Aorta (tissue), 5 donors: ENCODE measurements around the gene HBEGF. TPM values are rescaled to one million over a fixed set of nuclear protein-coding genes. Genes with fewer than 3 reads are reported as not detected.

Source experiments
- ATAC-seq: fragments of 200-7000 bp; cut with Tn5 transposase; one replicate; pipeline ENCODE4 v1.9.1; 2022; ENCODE audit warnings: moderate library complexity; ENCODE audit not compliant: low FRiP score
- DNase-seq, 2 donors: peaks; one replicate each; pipeline ENCODE4 v3.0.0-alpha.2; 2020
- H3K27ac ChIP-seq, 2 donors: one replicate each; pipeline ENCODE4 v1.5.1; 2013; ENCODE audit warnings: low read length in 2 of 2, mild to moderate bottlenecking in 2 of 2, moderate library complexity in 2 of 2, control low read depth in 1 of 2, inconsistent platforms in 1 of 2, low read depth in 1 of 2
- H3K27me3 ChIP-seq, 2 donors: one replicate each; pipeline ENCODE4 v1.6.1; 2013; ENCODE audit warnings: control low read depth in 1 of 2, low read length in 1 of 2, mild to moderate bottlenecking in 1 of 2, moderate library complexity in 1 of 2; ENCODE audit not compliant: insufficient read depth in 2 of 2, control insufficient read depth in 1 of 2
- H3K36me3 ChIP-seq, 2 donors: one replicate each; pipeline ENCODE4 v1.6.1; 2013; ENCODE audit warnings: control low read depth in 1 of 2, low read length in 1 of 2, mild to moderate bottlenecking in 1 of 2; ENCODE audit not compliant: insufficient read depth in 2 of 2, control insufficient read depth in 1 of 2
- H3K4me1 ChIP-seq, 2 donors: one replicate each; pipeline ENCODE4 v1.6.1; 2013; ENCODE audit warnings: low read length in 2 of 2, control low read depth in 1 of 2, mild to moderate bottlenecking in 1 of 2, moderate library complexity in 1 of 2; ENCODE audit not compliant: insufficient read depth in 2 of 2, control insufficient read depth in 1 of 2
- H3K4me3 ChIP-seq, 2 donors: one replicate each; pipeline ENCODE4 v1.5.1; 2013; ENCODE audit warnings: low read length in 2 of 2, control low read depth in 1 of 2, mild to moderate bottlenecking in 1 of 2
- H3K9me3 ChIP-seq: one replicate; pipeline ENCODE4 v1.6.1; 2013; ENCODE audit warnings: mild to moderate bottlenecking, low read length; ENCODE audit not compliant: control insufficient read depth
- WGBS, 2 donors: extraction: QIAGEN DNeasy Blood & Tissue Kit; methylation state at CpG; one replicate each; pipeline ENCODE4 v1.1.7; 2013; 5-methylcytosine and 5-hydroxymethylcytosine counted together
- intact Hi-C, 2 donors: fragments of 100-400 bp; cut with DNase I; formaldehyde crosslinking; loops; one replicate each; pipeline versions ENCODE4 v1.14.2 to v1.15.0; 2022
- polyA plus RNA-seq, 2 donors: library from polyadenylated mRNA; stranded (reverse); fragments of 200-250 nt; gene quantifications; one replicate each; pipeline ENCODE4 v1.2.3, GENCODE V29; 2013
- total RNA-seq, 2 donors: library from RNA; stranded (reverse); fragmentation: NEBNext Ultra II Directional; extraction: Animal tissue kit (Norgen Biotek cat#: 25700); gene quantifications; one replicate each; pipeline ENCODE4 v1.2.1, GENCODE V29; 2021
- donor health status: healthy with polysubstance abuse.
- donor health status: Bipolar disorder and iron deficiency.
- donor health status: DM: no; HTN: no; CAD: no.
- donor health status: DM: no; HTN: no; CAD: no.
- donor health status: DM: yes; HTN: yes; CAD: no.

HBEGF gene
- total and polyA plus RNA-seq, 4 donors = 2.0 to 30.2 (median 8.4) TPM

- no peaks in the 10 kb centered on the region for H3K4me1 ChIP-seq
- no peaks in the 10 kb centered on the region for H3K27me3 ChIP-seq
- H3K27ac ChIP-seq = no peak overlapping the region
- no peaks in the 10 kb centered on the region for H3K36me3 ChIP-seq
- H3K4me3 ChIP-seq = no peak overlapping the region
- intact Hi-C loops = no loop called here
- ATAC-seq = no peak
- DNase-seq = no peak
- 57 to 64% methylated on average over 20 of the region's 20 CpGs for WGBS, 2 donors
- H3K9me3 ChIP-seq = no peaks in the 10 kb centered on the region
Observed at GRCh38 chr5:140363631-140364471, 17.4 kb upstream of the HBEGF start.

- WGBS, 2 donors = 15% methylated on average over 28 to 29 of the region's 29 CpGs
- peak; percentile 76 to 94 for DNase-seq
- no peaks in the 10 kb centered on the region for H3K4me1 ChIP-seq
- ATAC-seq = peak; percentile 74
- H3K9me3 ChIP-seq = no peaks in the 10 kb centered on the region
- intact Hi-C loops = no loop called here
- H3K36me3 ChIP-seq = no peaks in the 10 kb centered on the region
- H3K4me3 ChIP-seq = no peak overlapping the region
- no peak overlapping the region for H3K27ac ChIP-seq
- no peaks in the 10 kb centered on the region for H3K27me3 ChIP-seq
Observed at GRCh38 chr5:140362875-140363630, 16.6 kb upstream of the HBEGF start.

DNA sequence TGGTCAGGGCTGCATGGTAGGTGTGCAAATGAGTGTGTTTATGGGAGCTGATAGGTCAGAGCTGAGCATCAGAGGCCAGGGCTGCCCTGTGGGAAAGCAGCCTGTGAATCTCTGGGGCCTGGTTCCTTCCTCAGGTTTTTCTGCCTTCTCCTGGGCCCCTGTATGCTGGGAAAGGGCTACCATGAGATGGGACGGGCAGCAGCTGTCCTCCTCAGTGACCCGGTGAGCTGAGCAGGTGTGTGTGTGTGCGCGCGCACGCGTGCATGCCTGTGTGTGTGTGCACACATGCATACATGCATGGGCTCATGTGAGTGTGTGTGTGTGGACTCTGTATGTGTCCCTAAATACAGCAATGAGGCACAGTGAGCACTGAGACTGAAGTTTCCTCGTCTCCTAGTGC lies 15.9 kb upstream of the HBEGF start:
- no peak overlapping the region for H3K27ac ChIP-seq
- no peak overlapping the region for H3K4me3 ChIP-seq
- intact Hi-C loops = no loop called here
- DNase-seq (no peak), ATAC-seq (no peak)
- H3K9me3 ChIP-seq = no peaks in the 10 kb centered on the region
- no peaks in the 10 kb centered on the region for H3K36me3 ChIP-seq
- H3K4me1 ChIP-seq = no peaks in the 10 kb centered on the region
- H3K27me3 ChIP-seq = no peaks in the 10 kb centered on the region
- WGBS, 2 donors = 89 to 93% methylated on average over 8 of the region's 8 CpGs

DNA sequence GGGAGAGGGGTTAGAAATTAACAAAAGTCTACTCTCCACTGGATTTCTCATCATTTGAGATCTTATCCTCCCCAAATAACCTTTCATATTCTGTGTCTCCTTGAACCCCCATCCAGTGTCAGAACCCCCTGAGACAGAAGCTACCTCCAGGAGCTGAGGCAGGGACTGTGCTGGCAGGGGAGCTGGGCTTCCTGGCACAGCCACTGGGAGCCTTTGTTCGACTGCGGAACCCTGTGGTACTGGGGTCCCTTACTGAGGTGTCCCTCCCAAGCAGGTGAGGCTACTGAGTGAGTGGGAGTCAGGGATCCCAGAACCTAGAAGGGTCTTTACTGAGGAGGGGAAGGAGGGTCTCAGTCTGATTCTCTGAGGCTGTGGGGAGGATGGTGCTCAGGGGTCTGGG lies 15.5 kb upstream of the HBEGF start:
- intact Hi-C loops = no loop called here
- no peaks in the 10 kb centered on the region for H3K9me3 ChIP-seq
- no peak for DNase-seq
- H3K27ac ChIP-seq = no peak overlapping the region
- no peak overlapping the region for H3K4me3 ChIP-seq
- no peaks in the 10 kb centered on the region for H3K4me1 ChIP-seq
- no peaks in the 10 kb centered on the region for H3K36me3 ChIP-seq
- 88 to 93% methylated on average over 2 of the region's 2 CpGs for WGBS, 2 donors
- no peak for ATAC-seq
- no peaks in the 10 kb centered on the region for H3K27me3 ChIP-seq

DNA sequence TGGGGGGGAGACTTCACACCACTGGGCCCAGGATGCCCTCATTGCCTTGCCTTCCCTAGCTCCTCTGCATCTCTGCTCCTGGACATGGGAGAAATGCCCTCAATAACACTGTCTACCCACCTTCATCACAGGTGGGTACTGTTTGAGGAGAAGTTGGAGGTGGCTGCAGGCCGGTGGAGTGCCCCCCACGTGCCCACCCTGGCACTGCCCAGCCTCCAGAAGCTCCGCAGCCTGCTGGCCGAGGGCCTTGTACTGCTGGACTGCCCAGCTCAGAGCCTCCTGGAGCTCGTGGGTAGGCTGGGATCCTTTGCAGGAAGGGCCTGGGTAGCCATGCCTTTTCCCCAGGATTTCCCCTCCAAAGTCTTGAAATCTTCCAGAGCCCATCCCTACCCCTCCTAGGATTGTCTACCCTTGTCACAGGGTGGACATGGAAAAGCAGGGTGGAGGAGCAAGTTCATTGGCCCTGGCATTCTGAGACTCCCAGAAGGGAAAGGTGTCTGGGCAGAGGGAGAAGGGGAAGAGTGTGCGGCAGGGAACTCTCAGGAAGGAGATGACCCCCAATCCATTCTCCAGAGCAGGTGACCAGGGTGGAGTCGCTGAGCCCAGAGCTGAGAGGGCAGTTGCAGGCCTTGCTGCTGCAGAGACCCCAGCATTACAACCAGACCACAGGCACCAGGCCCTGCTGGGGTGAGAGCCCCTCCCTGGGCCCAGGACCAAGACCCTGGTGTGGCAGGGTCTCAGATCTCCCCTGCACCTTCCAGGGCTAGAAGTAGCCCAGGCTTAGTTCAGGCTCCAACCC lies 14.5 kb upstream of the HBEGF start:
- H3K4me3 ChIP-seq = no peak overlapping the region
- intact Hi-C loops = no loop called here
- no peaks in the 10 kb centered on the region for H3K36me3 ChIP-seq
- no peak overlapping the region for H3K27ac ChIP-seq
- H3K4me1 ChIP-seq = no peaks in the 10 kb centered on the region
- no peaks in the 10 kb centered on the region for H3K9me3 ChIP-seq
- no peak for ATAC-seq
- WGBS, 2 donors = 83 to 87% methylated on average over 7 of the region's 7 CpGs
- no peak for DNase-seq
- no peaks in the 10 kb centered on the region for H3K27me3 ChIP-seq

GRCh38 chr5:140360101-140360500 lies 13.7 kb upstream of the HBEGF start, which contains the start of gene SLC4A9:
SLC4A9 (plus strand) TSS chr5:140360194; CDS start chr5:140360237, 43 bp downstream.
- no peaks in the 10 kb centered on the region for H3K4me1 ChIP-seq
- intact Hi-C loops = no loop called here
- H3K27ac ChIP-seq = no peak within 1 kb of the TSS
- DNase-seq = no peak
- no peaks in the 10 kb centered on the region for H3K9me3 ChIP-seq
- no peaks in the 10 kb centered on the region for H3K36me3 ChIP-seq
- no peaks in the 10 kb centered on the region for H3K27me3 ChIP-seq
- 93% methylated on average over 2 of the region's 2 CpGs for WGBS, 2 donors
- ATAC-seq = no peak
- H3K4me3 ChIP-seq = no peak within 1 kb of the TSS

DNA sequence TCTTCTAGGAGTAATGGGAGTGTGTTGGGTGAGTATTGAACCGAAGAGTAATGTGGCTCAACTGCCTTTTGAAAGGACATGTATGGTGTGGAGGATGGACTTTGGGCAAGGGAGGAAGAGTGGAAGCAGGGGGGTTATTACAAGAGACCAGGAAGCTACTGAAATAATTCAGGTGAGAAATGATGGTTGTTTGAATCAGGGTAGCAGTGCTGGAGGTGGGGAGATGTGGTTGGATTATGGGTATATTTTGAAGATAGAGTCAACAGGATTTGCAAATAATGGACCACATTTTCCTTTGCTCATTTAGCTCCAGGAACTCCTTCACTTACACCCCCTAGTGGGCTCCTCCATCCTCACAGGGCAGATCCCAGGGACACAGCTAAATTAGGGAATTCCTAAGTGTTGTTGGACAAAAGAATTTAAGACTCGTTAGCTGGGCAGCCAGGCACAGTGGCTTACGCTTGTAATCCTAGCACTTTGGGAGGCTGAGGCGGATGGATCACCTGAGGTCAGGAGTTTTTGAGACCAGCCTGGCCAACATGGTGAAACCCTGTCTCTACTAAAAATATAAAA lies 12.4 kb upstream of the HBEGF start:
- Histone ChIP-seq H3K36me3 (no peaks in the 10 kb centered on the region), H3K27ac (no peak overlapping the region), H3K4me3 (no peak overlapping the region), H3K27me3 (no peaks in the 10 kb centered on the region), H3K4me1 (no peaks in the 10 kb centered on the region), H3K9me3 (no peaks in the 10 kb centered on the region)
- no peak for DNase-seq
- intact Hi-C loops = no loop called here
- WGBS, 2 donors = 73 to 77% methylated on average over 4 of the region's 4 CpGs
- no peak for ATAC-seq

- DNase-seq (peak; percentile 88 to 94), ATAC-seq (peak; percentile 96)
- intact Hi-C loops = loop anchor here (1.0 to 2.0 kb wide), 2 partner anchors 115 to 116 kb away; no protein-coding TSS in a partner anchor
- 0% methylated on average over 18 of the region's 18 CpGs for WGBS, 2 donors
- Histone ChIP-seq H3K4me1 (no peaks in the 10 kb centered on the region), H3K27me3 (no peaks in the 10 kb centered on the region), H3K36me3 (no peaks in the 10 kb centered on the region), H3K4me3 (no peak overlapping the region), H3K9me3 (no peaks in the 10 kb centered on the region), H3K27ac (no peak overlapping the region)
Observed at GRCh38 chr5:140357726-140358093, 11.3 kb upstream of the HBEGF start.
